OCI-LY1 (cell line): ENCODE results near the gene E2F3.

Source experiments
- EZH2 ChIP-seq: fragments of 200-600 bp; sonication (generic), shearing (Covaris generic); IDR thresholded peaks from 2 replicates; pipeline ENCODE4 v1.8.0; 2017; ENCODE audit warnings: borderline replicate concordance, mixed run types, mild to moderate bottlenecking, antibody characterized with exemption, low read length, moderate library complexity, mixed read lengths
- TF ChIP-seq, protein P1 (sequence below): fragments of 200-600 bp; sonication (generic), shearing (Covaris generic); IDR thresholded peaks from 2 replicates; pipeline ENCODE4 v1.5.1; 2017; ENCODE audit warnings: mild to moderate bottlenecking, antibody characterized with exemption, low read length, moderate library complexity, mixed read lengths

DNA sequence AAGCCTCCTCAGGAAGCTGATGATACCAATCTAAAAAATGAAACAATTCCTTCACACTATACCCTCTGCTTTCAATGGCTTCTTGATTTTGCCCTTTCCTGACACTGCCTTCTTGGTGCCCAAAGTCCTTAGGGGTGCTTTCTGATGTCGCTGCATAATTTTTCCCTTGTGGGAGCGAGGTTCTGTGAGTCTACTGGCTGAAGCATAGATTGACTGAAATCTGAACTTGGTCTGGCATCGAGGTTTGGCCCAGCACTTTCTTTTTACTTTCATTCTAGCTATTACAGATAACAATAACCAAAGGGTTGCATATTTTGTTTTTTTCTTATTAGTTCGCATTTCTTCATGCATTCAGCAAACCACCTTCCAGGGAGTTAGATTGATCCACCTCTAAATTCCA, 65.8 kb downstream of the E2F3 start:
- TF ChIP-seq, protein P1, sequence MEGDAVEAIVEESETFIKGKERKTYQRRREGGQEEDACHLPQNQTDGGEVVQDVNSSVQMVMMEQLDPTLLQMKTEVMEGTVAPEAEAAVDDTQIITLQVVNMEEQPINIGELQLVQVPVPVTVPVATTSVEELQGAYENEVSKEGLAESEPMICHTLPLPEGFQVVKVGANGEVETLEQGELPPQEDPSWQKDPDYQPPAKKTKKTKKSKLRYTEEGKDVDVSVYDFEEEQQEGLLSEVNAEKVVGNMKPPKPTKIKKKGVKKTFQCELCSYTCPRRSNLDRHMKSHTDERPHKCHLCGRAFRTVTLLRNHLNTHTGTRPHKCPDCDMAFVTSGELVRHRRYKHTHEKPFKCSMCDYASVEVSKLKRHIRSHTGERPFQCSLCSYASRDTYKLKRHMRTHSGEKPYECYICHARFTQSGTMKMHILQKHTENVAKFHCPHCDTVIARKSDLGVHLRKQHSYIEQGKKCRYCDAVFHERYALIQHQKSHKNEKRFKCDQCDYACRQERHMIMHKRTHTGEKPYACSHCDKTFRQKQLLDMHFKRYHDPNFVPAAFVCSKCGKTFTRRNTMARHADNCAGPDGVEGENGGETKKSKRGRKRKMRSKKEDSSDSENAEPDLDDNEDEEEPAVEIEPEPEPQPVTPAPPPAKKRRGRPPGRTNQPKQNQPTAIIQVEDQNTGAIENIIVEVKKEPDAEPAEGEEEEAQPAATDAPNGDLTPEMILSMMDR = no peak
- no peak for TF ChIP-seq EZH2
